ENCODE measurements around the gene BATF. TPM values are rescaled to one million over a fixed set of nuclear protein-coding genes. Genes with fewer than 3 reads are reported as not detected.

BATF gene
- total and polyA plus RNA-seq, 2 of the 8 experiments (the other 6 are each of a cell fraction or from before 2014, with no cell fraction given) = not detected

GRCh38 chr14:75486318-75486717 is 36.0 kb upstream of the BATF start (continued):
- TF ChIP-seq, protein P1, sequence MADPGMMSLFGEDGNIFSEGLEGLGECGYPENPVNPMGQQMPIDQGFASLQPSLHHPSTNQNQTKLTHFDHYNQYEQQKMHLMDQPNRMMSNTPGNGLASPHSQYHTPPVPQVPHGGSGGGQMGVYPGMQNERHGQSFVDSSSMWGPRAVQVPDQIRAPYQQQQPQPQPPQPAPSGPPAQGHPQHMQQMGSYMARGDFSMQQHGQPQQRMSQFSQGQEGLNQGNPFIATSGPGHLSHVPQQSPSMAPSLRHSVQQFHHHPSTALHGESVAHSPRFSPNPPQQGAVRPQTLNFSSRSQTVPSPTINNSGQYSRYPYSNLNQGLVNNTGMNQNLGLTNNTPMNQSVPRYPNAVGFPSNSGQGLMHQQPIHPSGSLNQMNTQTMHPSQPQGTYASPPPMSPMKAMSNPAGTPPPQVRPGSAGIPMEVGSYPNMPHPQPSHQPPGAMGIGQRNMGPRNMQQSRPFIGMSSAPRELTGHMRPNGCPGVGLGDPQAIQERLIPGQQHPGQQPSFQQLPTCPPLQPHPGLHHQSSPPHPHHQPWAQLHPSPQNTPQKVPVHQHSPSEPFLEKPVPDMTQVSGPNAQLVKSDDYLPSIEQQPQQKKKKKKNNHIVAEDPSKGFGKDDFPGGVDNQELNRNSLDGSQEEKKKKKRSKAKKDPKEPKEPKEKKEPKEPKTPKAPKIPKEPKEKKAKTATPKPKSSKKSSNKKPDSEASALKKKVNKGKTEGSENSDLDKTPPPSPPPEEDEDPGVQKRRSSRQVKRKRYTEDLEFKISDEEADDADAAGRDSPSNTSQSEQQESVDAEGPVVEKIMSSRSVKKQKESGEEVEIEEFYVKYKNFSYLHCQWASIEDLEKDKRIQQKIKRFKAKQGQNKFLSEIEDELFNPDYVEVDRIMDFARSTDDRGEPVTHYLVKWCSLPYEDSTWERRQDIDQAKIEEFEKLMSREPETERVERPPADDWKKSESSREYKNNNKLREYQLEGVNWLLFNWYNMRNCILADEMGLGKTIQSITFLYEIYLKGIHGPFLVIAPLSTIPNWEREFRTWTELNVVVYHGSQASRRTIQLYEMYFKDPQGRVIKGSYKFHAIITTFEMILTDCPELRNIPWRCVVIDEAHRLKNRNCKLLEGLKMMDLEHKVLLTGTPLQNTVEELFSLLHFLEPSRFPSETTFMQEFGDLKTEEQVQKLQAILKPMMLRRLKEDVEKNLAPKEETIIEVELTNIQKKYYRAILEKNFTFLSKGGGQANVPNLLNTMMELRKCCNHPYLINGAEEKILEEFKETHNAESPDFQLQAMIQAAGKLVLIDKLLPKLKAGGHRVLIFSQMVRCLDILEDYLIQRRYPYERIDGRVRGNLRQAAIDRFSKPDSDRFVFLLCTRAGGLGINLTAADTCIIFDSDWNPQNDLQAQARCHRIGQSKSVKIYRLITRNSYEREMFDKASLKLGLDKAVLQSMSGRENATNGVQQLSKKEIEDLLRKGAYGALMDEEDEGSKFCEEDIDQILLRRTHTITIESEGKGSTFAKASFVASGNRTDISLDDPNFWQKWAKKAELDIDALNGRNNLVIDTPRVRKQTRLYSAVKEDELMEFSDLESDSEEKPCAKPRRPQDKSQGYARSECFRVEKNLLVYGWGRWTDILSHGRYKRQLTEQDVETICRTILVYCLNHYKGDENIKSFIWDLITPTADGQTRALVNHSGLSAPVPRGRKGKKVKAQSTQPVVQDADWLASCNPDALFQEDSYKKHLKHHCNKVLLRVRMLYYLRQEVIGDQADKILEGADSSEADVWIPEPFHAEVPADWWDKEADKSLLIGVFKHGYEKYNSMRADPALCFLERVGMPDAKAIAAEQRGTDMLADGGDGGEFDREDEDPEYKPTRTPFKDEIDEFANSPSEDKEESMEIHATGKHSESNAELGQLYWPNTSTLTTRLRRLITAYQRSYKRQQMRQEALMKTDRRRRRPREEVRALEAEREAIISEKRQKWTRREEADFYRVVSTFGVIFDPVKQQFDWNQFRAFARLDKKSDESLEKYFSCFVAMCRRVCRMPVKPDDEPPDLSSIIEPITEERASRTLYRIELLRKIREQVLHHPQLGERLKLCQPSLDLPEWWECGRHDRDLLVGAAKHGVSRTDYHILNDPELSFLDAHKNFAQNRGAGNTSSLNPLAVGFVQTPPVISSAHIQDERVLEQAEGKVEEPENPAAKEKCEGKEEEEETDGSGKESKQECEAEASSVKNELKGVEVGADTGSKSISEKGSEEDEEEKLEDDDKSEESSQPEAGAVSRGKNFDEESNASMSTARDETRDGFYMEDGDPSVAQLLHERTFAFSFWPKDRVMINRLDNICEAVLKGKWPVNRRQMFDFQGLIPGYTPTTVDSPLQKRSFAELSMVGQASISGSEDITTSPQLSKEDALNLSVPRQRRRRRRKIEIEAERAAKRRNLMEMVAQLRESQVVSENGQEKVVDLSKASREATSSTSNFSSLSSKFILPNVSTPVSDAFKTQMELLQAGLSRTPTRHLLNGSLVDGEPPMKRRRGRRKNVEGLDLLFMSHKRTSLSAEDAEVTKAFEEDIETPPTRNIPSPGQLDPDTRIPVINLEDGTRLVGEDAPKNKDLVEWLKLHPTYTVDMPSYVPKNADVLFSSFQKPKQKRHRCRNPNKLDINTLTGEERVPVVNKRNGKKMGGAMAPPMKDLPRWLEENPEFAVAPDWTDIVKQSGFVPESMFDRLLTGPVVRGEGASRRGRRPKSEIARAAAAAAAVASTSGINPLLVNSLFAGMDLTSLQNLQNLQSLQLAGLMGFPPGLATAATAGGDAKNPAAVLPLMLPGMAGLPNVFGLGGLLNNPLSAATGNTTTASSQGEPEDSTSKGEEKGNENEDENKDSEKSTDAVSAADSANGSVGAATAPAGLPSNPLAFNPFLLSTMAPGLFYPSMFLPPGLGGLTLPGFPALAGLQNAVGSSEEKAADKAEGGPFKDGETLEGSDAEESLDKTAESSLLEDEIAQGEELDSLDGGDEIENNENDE (IDR thresholded peaks at IDR 0.05; ENCODE audit: insufficient replicate concordance, low read length) = no peak
- no peak for TF ChIP-seq PHF8 (conservative IDR thresholded peaks at IDR 0.05; ENCODE audit: low read depth, low read length)
- TF ChIP-seq SP2 (IDR thresholded peaks at IDR 0.05; ENCODE audit: low read length) = no peak
- no peak for TF ChIP-seq TAF7 (optimal IDR thresholded peaks at IDR 0.05; ENCODE audit: borderline replicate concordance, low read depth, low read length)
- TF ChIP-seq JUND (IDR thresholded peaks at IDR 0.05; ENCODE audit: low read length) = no peak
- TF ChIP-seq SRF (IDR thresholded peaks at IDR 0.05; ENCODE audit: low read depth, low read length) = no peak
- TF ChIP-seq POU5F1 (IDR thresholded peaks at IDR 0.05; ENCODE audit: low read depth, low read length) = no peak
- no peak for TF ChIP-seq JUN (IDR thresholded peaks at IDR 0.05; ENCODE audit: low read depth, low read length)
- TF ChIP-seq POLR2A (IDR thresholded peaks at IDR 0.05; ENCODE audit: control extremely low read depth in 1 of 2, low read depth in 2 of 2, low read length in 2 of 2) = no peak
- TF ChIP-seq EGR1 (IDR thresholded peaks at IDR 0.05; ENCODE audit: borderline replicate concordance, low read depth, low read length) = no peak
- no peak for TF ChIP-seq CBX8 (IDR thresholded peaks at IDR 0.05; ENCODE audit: borderline replicate concordance, low read depth, low read length)
- TF ChIP-seq CTBP2 (IDR thresholded peaks at IDR 0.05; ENCODE audit: borderline replicate concordance, insufficient read depth, insufficient read length, low read length) = no peak
- no peak for TF ChIP-seq EZH2 (IDR thresholded peaks at IDR 0.05; ENCODE audit: low read depth, low read length, severe bottlenecking)

Measured in H1 (cell line).